HUES48 (cell line): ENCODE data around the gene FAM174C.

Source experiments
- H3K27ac ChIP-seq: one replicate; pipeline ENCODE4 v1.7.0; 2013; ENCODE audit warnings: low read depth, low read length, inconsistent platforms
- H3K27me3 ChIP-seq: 2 replicates; pipeline ENCODE4 v1.6.1; 2013; ENCODE audit warnings: mild to moderate bottlenecking, low read length; ENCODE audit not compliant: control insufficient read depth, insufficient read depth
- H3K36me3 ChIP-seq: 2 replicates; pipeline ENCODE4 v1.6.1; 2013; ENCODE audit warnings: low read length; ENCODE audit not compliant: control insufficient read depth, insufficient read depth
- H3K4me1 ChIP-seq: 2 replicates; pipeline ENCODE4 v1.6.1; 2013; ENCODE audit warnings: mild to moderate bottlenecking, low read length; ENCODE audit not compliant: control insufficient read depth, insufficient read depth
- H3K4me3 ChIP-seq: 2 replicates; pipeline ENCODE4 v1.5.1; 2013; ENCODE audit warnings: mild to moderate bottlenecking, low read depth, low read length
- H3K9ac ChIP-seq: 2 replicates; pipeline ENCODE4 v1.6.1; 2013; ENCODE audit warnings: mild to moderate bottlenecking, low read depth, low read length, moderate library complexity
- H3K9me3 ChIP-seq: 2 replicates; pipeline ENCODE4 v1.6.1; 2013; ENCODE audit warnings: low read length; ENCODE audit not compliant: control insufficient read depth, insufficient read depth

The FAM174C gene

GRCh38 chr19:1278713-1279660 lies 3.7 kb downstream of the FAM174C start:
- H3K27me3 ChIP-seq = no peaks in the 10 kb centered on the region
- H3K36me3 ChIP-seq = peaks cover 26% of the 10 kb centered on the region

GRCh38 chr19:1279782-1280341 lies 4.5 kb downstream of the FAM174C start:
- Histone ChIP-seq H3K27me3 (no peaks in the 10 kb centered on the region), H3K9me3 (no peaks in the 10 kb centered on the region), H3K4me1 (no peaks in the 10 kb centered on the region), H3K27ac (no peak overlapping the region), H3K4me3 (no peak overlapping the region), H3K36me3 (peaks cover 18% of the 10 kb centered on the region), H3K9ac (no peak overlapping the region)

More at GRCh38 chr19:1278713-1279660, 3.7 kb downstream of the FAM174C start:
- Histone ChIP-seq H3K4me1 (peaks cover 4% of the 10 kb centered on the region; the same call in 1 of the 2 replicates), H3K9ac (no peak overlapping the region), H3K4me3 (no peak overlapping the region), H3K27ac (no peak overlapping the region), H3K9me3 (no peaks in the 10 kb centered on the region)

GRCh38 chr19:1280636-1281568 lies 5.6 kb downstream of the FAM174C start:
- no peak overlapping the region for H3K9ac ChIP-seq
- peaks cover 17% of the 10 kb centered on the region for H3K36me3 ChIP-seq
- no peaks in the 10 kb centered on the region for H3K4me1 ChIP-seq
- H3K27me3 ChIP-seq = no peaks in the 10 kb centered on the region; the same call in 1 of the 2 replicates
- no peak overlapping the region for H3K27ac ChIP-seq
- H3K4me3 ChIP-seq = no peak overlapping the region
- H3K9me3 ChIP-seq = no peaks in the 10 kb centered on the region

- H3K9ac ChIP-seq = no peak overlapping the region
- H3K9me3 ChIP-seq = no peaks in the 10 kb centered on the region
- H3K27me3 ChIP-seq = no peaks in the 10 kb centered on the region; the same call in 1 of the 2 replicates
- H3K4me1 ChIP-seq = no peaks in the 10 kb centered on the region
- H3K4me3 ChIP-seq = no peak overlapping the region
- H3K27ac ChIP-seq = no peak overlapping the region
- peaks cover 17% of the 10 kb centered on the region for H3K36me3 ChIP-seq
Observed at GRCh38 chr19:1281569-1282287, 6.4 kb downstream of the FAM174C start.

- H3K27ac ChIP-seq = no peak overlapping the region
- H3K9ac ChIP-seq = no peak overlapping the region
- no peak overlapping the region for H3K4me3 ChIP-seq
- H3K4me1 ChIP-seq = no peaks in the 10 kb centered on the region
- H3K36me3 ChIP-seq = peaks cover 11% of the 10 kb centered on the region
- H3K27me3 ChIP-seq = no peaks in the 10 kb centered on the region; the same call in 1 of the 2 replicates
- no peaks in the 10 kb centered on the region for H3K9me3 ChIP-seq
Observed at GRCh38 chr19:1282588-1283206, 7.4 kb downstream of the FAM174C start.

GRCh38 chr19:1283207-1283916 lies 8.0 kb downstream of the FAM174C start:
- H3K9ac ChIP-seq = no peak overlapping the region
- H3K27ac ChIP-seq = no peak overlapping the region
- no peak overlapping the region for H3K4me3 ChIP-seq
- H3K4me1 ChIP-seq = no peaks in the 10 kb centered on the region
- H3K9me3 ChIP-seq = no peaks in the 10 kb centered on the region
- peaks cover 11% of the 10 kb centered on the region for H3K36me3 ChIP-seq
- H3K27me3 ChIP-seq = no peaks in the 10 kb centered on the region; the same call in 1 of the 2 replicates

- H3K36me3 ChIP-seq = peaks cover 7% of the 10 kb centered on the region
- H3K27me3 ChIP-seq = no peaks in the 10 kb centered on the region; the same call in 1 of the 2 replicates
Observed at GRCh38 chr19:1283917-1284292, 8.6 kb downstream of the FAM174C start.

GRCh38 chr19:1284293-1284978 lies 9.1 kb downstream of the FAM174C start:
- Histone ChIP-seq H3K9me3 (no peaks in the 10 kb centered on the region), H3K9ac (no peak overlapping the region), H3K4me1 (no peaks in the 10 kb centered on the region), H3K27me3 (no peaks in the 10 kb centered on the region; the same call in 1 of the 2 replicates), H3K4me3 (no peak overlapping the region), H3K36me3 (peaks cover 2% of the 10 kb centered on the region), H3K27ac (no peak overlapping the region)

More at GRCh38 chr19:1283917-1284292, 8.6 kb downstream of the FAM174C start:
- Histone ChIP-seq H3K4me3 (no peak overlapping the region), H3K9me3 (no peaks in the 10 kb centered on the region), H3K27ac (no peak overlapping the region), H3K9ac (no peak overlapping the region), H3K4me1 (no peaks in the 10 kb centered on the region)

GRCh38 chr19:1284979-1285736 lies 9.8 kb downstream of the FAM174C start:
- Histone ChIP-seq H3K27ac (no peak overlapping the region), H3K4me1 (no peaks in the 10 kb centered on the region), H3K4me3 (peak overlapping the region; percentile 48; the same call in 1 of the 2 replicates)

More at GRCh38 chr19:1284979-1285736, 9.8 kb downstream of the FAM174C start:
- no peaks in the 10 kb centered on the region; the same call in 1 of the 2 replicates for H3K27me3 ChIP-seq
- H3K9ac ChIP-seq = no peak overlapping the region
- no peaks in the 10 kb centered on the region for H3K36me3 ChIP-seq
- H3K9me3 ChIP-seq = no peaks in the 10 kb centered on the region
